ENCODE data around the gene TRIM39.
"Not testable (repeated sequence)": the region's sequence is repeated elsewhere in the genome, so short reads cannot be mapped to it uniquely, and the experiment has no call there.

The TRIM39 gene

GRCh38 chr6:30326526-30327231 lies at the start of gene TRIM39:
TSS of gene TRIM39 (plus strand) at chr6:30326927. CDS start at chr6:30329318, 2,391 bp downstream.
- DNase-seq, result no peak

GRCh38 chr6:30280988-30281387 lies 45.7 kb upstream of the TRIM39 start:
- DNase-seq, result not testable (repeated sequence)

- no peak for DNase-seq
These were observed 44.2 kb upstream of the TRIM39 start for GRCh38 chr6:30282522-30282921.

- no peak for DNase-seq
These were observed 43.0 kb upstream of the TRIM39 start for GRCh38 chr6:30283761-30284160.

GRCh38 chr6:30287139-30287538 lies 39.6 kb upstream of the TRIM39 start:
- no peak for DNase-seq

GRCh38 chr6:30295837-30296236 lies 30.9 kb upstream of the TRIM39 start:
- DNase-seq, result no peak

- DNase-seq, result no peak
These were observed 22.7 kb upstream of the TRIM39 start for GRCh38 chr6:30304002-30304401.

GRCh38 chr6:30311101-30311500 lies 15.6 kb upstream of the TRIM39 start:
- no peak for DNase-seq

GRCh38 chr6:30311671-30312070 lies 15.1 kb upstream of the TRIM39 start:
- no peak for DNase-seq

- no peak for DNase-seq
These were observed 14.5 kb upstream of the TRIM39 start for GRCh38 chr6:30312266-30312665.

- no peak for DNase-seq
These were observed 13.9 kb upstream of the TRIM39 start for GRCh38 chr6:30312676-30313321.

GRCh38 chr6:30315156-30315555 lies 11.6 kb upstream of the TRIM39 start:
- DNase-seq, result no peak

GRCh38 chr6:30317913-30318589 lies 8.7 kb upstream of the TRIM39 start:
- DNase-seq, result no peak

GRCh38 chr6:30319146-30319835 lies 7.4 kb upstream of the TRIM39 start:
- DNase-seq, result no peak

- no peak for DNase-seq
These were observed 4.9 kb upstream of the TRIM39 start for GRCh38 chr6:30321692-30322388.

GRCh38 chr6:30322527-30323501 lies 3.9 kb upstream of the TRIM39 start:
- no peak for DNase-seq

GRCh38 chr6:30323806-30324205 lies 2.9 kb upstream of the TRIM39 start:
- DNase-seq, result no peak

- no peak for DNase-seq
These were observed 1.4 kb upstream of the TRIM39 start for GRCh38 chr6:30325150-30325872.

GRCh38 chr6:30325873-30326525 lies 728 bp upstream of the TRIM39 start:
- DNase-seq, result no peak

GRCh38 chr6:30327232-30327746 lies 562 bp downstream of the TRIM39 start:
- no peak for DNase-seq

All from NCI-H187 treated with DMSO at 0.1 percent for 48 hours (cell line).